HepG2 (cell line): ENCODE results near the gene CADM1.

Experiments
- EZH2 ChIP-seq: conservative IDR thresholded peaks from 2 replicates; pipeline ENCODE4 v1.6.1; 2012; ENCODE audit warnings: mild to moderate bottlenecking, low read depth, low read length, moderate library complexity
- JUND ChIP-seq: sonication (generic); formaldehyde crosslinking; IDR thresholded peaks from 2 replicates; pipeline ENCODE4 v1.8.0; 2022; ENCODE audit warnings: mild to moderate bottlenecking, missing genetic modification reagents

GRCh38 chr11:115503886-115504275, 334 bp downstream of the CADM1 start:
- TF ChIP-seq JUND (CRISPR knock-in tag) (no peak), EZH2 (no peak)
